NCI-H2081 (cell line): ENCODE data around the gene DDAH1.

Source experiments
- DNase-seq, 2 experiments: peaks; one replicate each; lab custom pipeline; 2025; lab: John Stamatoyannopoulos, UW

DDAH1 gene

GRCh38 chr1:85303440-85304162 is 161.4 kb downstream of the DDAH1 start:
- no peak for DNase-seq

- no peak for DNase-seq
These were observed 164.8 kb downstream of the DDAH1 start for GRCh38 chr1:85300140-85300539.

GRCh38 chr1:85297855-85298629 is 166.9 kb downstream of the DDAH1 start:
- peak; percentile 24 to 74 for DNase-seq

- DNase-seq = no peak
These were observed 167.5 kb downstream of the DDAH1 start for GRCh38 chr1:85297538-85297854.

GRCh38 chr1:85296980-85297379 is 168.0 kb downstream of the DDAH1 start:
- DNase-seq = no peak

GRCh38 chr1:85295654-85296053 is 169.3 kb downstream of the DDAH1 start:
- DNase-seq = no peak

GRCh38 chr1:85295006-85295431 is 169.9 kb downstream of the DDAH1 start:
- no peak for DNase-seq

- DNase-seq = no peak
These were observed 174.1 kb downstream of the DDAH1 start for GRCh38 chr1:85290826-85291225.

- DNase-seq = no peak
These were observed 175.1 kb downstream of the DDAH1 start for GRCh38 chr1:85289848-85290335.

- no peak for DNase-seq
These were observed 175.6 kb downstream of the DDAH1 start for GRCh38 chr1:85289207-85289847.

- DNase-seq = no peak
These were observed 180.8 kb downstream of the DDAH1 start for GRCh38 chr1:85284202-85284601.

GRCh38 chr1:85283475-85284199 is 181.3 kb downstream of the DDAH1 start:
- no peak for DNase-seq

- DNase-seq = no peak
These were observed 182.5 kb downstream of the DDAH1 start for GRCh38 chr1:85282424-85282823.

GRCh38 chr1:85280636-85281035 is 184.3 kb downstream of the DDAH1 start:
- DNase-seq = no peak

GRCh38 chr1:85279458-85280080 is 185.4 kb downstream of the DDAH1 start:
- no peak for DNase-seq

GRCh38 chr1:85278853-85279314 is 186.1 kb downstream of the DDAH1 start:
- DNase-seq = no peak

- DNase-seq = no peak
These were observed 187.2 kb downstream of the DDAH1 start for GRCh38 chr1:85277802-85278201.

- DNase-seq = no peak
These were observed 187.8 kb downstream of the DDAH1 start for GRCh38 chr1:85276978-85277639.

GRCh38 chr1:85276215-85276977 is 188.6 kb downstream of the DDAH1 start, which contains the start of gene BCL10:
BCL10 (minus strand) TSS chr1:85276632; CDS start chr1:85276352, 280 bp downstream.
- DNase-seq = peak; percentile 94 to 95

GRCh38 chr1:85275701-85276214 is 189.2 kb downstream of the DDAH1 start:
- DNase-seq = no peak
